GM18511 (cell line): ENCODE data around the gene EEFSEC.

Source experiments
- ATAC-seq: cut with Tn5 transposase; IDR thresholded peaks from one replicate; pipeline ENCODE4 v1.9.1; 2021; ENCODE audit warnings: mild to moderate bottlenecking, moderate library complexity; ENCODE audit not compliant: unreplicated experiment

Gene EEFSEC

DNA sequence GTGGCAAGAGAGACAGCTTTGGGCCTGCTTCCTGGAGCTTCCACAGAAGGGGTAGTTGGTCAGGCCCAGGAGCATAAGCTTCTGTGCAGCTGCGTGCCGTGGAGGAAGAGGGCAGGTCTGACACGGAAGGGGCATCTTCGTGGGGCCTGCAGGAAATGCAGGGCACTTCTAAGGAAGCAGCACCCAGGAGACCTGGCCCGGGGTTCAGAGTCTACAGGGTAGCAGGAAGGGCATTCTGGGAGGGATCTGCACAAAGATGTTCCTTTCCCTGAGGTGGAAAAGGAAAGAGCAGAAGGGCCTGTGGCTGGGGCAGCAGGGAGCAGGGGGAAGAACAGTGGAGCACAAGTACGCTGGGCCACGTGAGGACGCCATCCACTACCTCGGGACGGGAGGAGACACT is 228.3 kb downstream of the EEFSEC start:
- no peak for ATAC-seq

DNA sequence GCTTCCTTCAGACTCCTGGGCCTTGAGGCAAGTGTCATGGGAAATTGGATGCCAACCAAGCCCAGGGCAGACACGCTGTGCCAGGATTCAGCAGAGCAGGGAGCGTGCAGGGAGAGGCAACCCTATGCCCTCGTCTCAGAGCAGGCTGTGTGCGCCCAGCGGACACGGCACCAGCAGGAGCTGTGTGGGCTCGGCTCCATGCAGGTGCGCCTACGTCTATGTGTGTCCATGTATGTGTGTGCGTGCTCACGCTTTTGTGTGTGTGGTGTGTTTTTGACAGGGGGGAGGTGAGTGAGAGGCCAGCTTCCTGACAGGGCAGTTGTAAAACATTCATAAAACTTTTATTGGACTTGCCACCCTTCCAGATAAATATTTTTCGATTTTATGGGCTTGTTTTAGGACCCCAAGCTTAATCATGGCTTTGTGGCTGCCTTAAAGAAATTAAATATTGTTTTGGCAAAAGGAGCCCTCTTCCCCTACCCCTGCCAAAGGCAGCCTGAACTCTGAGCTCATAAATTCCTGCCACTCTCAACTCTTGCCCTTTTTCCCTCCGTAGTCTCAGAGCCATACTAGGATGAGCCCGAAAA is 229.0 kb downstream of the EEFSEC start:
- ATAC-seq, result no peak

DNA sequence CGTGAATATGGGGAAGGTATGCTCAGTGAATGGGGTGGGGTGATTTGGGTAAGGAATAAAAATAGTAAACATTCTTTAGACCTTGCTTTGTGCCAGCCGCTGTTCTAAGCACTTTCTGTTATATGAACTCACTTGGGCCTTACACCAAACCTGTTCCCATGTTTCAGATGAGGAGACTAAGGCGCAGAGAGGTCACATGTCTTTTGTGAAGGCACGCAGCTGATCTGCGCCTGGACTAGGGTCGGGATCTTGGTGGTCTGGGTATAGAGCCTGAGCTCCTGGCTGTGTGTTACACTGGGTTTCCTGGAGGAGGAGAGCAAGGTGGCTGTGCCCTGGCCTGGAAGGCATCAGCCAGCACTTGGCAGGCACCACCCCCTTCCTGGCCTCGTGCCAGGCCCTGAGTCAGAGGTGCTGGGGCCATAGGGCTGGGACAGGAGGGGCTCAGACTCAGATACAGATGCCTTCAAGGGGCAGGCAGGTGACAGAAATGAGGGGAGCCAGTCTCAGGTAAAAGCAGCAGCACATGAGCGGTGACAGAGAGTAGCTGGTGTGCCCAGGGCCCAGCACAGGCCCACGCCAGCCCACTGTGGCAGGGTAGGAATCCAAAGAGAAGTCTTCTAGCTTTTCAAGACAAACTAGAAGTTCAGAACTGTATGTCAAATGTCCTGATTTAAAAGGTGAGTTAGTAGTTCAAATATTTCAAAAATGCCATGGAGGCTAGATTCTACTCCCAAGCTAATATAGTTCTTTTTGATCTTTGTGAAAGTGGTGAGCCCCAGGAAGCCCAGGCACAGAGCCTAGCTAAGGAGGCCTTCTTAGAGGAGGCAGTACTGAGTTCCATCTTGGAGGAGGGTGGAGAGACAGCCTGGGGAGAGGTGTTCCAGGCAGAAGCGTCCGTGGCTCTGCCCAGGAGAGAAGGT is 230.3 kb downstream of the EEFSEC start:
- no peak for ATAC-seq

DNA sequence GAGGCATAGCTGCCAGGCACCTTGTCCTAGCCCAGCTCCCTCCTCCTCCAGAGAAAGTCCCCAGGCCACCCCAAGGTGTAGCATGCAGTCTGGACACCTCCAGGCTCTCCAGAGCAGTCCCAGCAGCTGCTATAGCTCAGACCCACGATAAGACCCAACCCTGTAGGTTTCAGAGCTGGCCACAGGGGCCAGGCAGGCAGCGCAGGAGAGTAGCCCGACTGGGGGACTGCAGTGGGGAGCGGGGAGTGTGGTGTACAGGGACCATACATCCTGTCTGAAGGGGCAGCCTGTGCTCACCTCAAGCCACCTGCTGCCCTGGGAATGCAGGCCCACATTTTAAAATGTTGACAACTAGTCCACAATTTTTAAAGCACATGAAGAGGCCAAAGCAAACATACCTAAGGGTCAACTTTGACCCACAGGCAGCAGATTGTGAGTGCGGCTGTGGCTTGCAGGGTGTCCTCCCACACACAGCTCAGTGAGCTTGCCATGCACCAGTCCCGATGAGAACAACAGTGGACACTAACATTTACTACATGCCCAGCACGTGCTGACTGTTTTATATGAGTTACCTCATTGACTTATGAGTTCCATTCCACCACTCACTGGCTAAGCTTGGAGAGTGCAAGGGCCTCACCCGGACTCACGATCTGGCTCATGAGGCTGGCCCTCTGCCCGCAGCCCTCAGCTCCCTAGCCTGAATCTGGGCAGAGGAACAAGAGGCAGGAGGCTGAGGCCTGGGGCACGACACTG is 232.0 kb downstream of the EEFSEC start:
- ATAC-seq, result no peak

DNA sequence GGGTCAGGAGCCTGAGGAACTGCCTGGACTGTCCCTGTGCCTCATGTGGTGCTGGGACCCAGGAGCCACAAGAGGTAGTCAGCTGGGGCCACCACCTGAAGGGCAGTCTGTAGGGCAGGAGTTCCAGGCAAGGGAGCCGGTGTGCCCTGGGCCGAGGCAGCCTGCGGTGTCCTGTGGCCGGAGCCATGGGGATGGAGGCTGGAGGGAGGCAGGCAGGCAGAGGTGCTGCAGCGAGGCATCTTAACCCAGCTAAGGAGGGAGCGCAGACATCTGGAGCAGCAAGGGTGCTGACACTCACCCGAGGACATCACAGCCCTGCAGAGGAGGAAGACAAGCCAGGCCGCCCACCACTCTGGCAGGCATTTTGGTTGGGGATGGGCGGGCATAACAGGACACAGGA is 235.7 kb downstream of the EEFSEC start:
- no peak for ATAC-seq

DNA sequence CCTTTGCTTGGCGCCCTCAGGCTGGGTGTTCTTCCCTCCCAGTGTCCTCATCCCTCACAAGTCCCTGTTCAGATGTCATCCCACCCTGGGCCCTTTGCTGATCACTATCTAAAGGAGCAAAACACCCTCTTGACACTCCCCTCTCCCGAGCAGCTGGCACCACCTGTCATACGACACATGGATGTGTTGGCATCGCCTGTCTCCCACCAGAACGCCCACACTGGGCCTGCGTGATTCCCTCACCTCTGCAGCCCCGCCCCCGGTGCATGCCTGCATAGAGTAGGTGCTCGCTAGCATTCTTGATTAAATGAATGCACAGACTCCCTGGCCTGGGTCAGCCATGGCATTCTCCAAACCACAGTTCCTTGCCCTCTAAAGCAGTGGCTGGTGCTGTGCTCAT is 237.6 kb downstream of the EEFSEC start:
- no peak for ATAC-seq

DNA sequence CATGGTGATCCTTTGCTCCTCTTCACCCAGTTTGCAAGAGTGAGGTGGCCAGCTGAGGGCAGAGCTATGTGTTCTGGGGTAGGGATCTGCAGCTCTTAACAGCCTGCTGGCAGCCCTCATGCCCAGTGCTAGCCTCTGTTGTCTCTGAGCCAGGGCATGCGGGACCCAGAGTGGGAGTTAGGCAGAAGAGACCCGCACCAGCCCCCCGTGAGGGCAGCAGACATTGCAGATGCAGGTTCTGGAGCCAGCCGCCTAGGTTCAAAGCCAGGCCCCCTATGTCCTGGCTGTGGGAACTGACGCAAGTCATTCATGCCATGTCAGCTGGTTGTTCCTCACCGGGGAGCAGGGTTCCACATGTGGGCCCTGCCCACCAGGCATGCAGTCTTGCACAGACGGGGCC is 238.7 kb downstream of the EEFSEC start:
- no peak for ATAC-seq

DNA sequence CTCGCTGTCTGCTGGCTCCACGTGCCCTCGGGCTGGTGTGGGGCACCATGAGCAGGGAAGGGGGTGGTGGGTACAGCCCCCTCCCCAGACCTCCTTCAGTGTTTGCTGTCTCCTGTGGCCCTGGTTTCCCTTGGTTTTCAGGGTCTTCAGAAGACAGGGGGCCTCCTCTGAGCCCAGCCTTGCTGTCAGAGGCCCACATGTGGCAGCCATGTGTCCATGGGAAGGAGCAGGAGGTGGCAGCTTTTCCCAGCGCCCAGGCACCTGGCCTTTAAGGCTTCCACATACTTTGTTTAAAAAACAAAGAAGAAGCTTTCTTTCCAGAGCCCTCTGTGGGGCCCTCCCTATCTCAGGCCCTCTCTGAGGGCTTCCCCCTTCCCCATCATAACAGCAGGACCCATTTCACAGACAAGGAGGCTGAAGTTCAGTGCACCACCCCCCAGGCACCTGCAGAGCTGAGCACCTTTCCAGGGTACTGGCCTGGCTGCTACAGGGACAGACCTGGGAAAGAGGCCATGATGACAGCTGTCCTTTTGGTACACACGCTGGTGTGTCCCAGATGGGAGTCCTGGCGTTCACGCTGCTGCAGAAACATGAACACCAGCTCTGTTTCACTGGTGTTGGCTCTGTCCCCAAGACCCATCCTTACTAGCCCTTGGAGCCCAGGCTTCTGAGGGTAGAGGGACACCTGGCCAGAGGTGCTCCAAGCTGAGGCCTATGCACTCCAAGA is 239.7 kb downstream of the EEFSEC start:
- no peak for ATAC-seq

DNA sequence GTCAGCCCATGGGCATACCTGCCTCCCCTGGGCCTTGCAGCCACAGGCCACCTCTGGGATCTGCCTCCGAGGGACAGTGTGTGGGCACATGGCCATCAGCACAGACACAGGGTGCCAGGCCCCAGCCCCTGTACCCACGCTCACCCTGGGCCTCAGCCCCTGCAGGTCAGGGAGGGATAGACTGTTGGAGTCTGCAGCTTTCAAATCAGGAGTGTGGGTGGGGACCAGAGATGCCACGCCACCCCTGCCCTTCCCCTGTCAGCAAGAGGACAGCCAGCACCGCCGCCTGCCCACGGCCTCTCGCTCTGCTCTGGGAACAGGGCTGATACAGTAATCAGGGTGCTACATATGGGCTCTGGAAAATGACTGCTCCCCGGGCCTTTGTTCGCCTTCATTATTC is 240.8 kb downstream of the EEFSEC start:
- no peak for ATAC-seq

DNA sequence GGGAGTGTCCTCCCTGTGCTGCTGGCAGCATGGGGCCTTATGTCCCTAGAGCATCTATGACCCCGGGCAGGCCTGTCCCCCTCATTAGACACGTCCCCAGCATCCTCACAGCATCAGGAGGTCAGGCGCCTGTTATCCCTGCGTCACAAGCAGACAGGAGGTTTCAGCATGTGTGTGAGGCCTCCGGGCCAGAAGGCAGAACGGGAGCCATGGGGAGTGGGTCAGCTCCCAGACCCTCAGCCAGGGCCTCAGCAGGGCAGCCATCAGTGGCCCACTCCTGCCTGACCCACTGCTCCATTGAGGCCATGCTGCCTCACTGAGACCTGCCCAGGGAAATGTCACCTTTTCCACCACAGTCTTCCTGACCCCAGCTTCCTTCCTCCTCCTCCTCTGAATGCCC is 241.8 kb downstream of the EEFSEC start:
- no peak for ATAC-seq

DNA sequence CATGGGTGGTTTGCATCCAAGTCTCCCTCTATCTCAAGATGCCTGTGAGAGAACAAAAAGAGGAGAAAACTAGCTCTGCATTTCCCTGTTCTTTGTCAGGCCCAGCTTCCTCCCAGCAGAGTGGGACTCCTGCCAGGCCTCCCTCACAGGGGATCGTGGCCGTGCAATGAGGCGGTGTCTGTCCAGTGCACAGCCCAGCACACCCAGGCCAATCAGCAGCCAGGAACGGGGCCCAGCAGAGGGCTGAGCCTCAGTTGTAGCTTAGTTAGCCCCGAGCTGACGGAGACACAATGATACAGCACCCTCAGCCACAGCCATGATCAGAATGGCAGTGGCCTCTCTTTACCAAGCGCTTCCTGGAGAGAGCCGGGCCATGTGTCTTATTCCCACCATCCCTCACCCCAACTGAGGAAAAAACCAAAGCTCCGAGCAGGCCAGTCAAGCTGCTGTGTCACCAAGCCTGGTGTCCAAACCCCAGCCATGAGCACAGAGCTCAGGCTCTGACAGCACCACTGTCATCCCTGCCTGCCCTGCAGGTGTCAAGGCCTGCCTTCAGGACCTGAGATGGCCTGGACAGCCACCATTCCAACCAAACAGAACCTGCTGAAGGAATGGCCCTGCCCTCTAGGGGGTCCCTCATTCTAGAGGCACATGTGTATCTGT is 242.3 kb downstream of the EEFSEC start:
- no peak for ATAC-seq

DNA sequence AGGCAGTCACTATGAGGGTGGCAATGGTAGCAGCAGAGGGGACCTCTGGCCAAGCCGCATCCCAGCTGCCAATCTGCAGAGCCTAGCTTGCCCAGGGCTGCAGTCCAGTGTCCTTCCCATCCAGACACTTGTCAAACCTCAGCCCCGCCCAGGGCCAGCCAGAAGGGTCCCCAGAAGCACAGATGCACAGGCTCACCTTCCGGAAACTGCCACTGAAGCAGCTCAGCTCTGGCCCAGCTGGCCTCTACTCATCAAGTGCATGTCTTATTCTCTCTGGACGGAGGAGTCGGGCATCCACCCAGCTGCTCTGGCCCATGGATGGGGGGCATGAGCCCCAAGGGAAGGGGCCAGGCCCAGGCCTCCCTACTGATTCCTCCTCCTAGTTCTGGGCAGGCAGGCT is 244.2 kb downstream of the EEFSEC start:
- no peak for ATAC-seq

DNA sequence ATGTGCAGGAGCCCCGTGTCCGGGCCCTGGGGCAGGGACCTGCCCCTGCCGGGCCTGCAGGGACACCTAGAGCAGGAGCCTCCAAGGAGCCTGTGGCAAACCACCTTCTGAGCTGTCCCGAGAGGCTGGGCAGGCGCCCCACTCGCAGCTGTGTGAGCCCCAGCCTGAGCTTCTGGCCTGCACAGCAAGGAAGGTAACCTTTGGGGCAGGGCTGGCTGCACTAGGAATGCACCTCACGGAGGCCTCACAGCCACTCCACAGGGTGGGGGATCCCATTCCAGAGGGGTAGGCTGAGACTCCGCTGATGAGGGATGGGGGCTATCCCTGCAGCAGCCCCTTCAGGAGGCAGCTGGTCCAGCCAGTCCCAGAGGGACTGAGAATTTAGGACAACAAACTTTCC is 245.3 kb downstream of the EEFSEC start:
- ATAC-seq, result no peak

DNA sequence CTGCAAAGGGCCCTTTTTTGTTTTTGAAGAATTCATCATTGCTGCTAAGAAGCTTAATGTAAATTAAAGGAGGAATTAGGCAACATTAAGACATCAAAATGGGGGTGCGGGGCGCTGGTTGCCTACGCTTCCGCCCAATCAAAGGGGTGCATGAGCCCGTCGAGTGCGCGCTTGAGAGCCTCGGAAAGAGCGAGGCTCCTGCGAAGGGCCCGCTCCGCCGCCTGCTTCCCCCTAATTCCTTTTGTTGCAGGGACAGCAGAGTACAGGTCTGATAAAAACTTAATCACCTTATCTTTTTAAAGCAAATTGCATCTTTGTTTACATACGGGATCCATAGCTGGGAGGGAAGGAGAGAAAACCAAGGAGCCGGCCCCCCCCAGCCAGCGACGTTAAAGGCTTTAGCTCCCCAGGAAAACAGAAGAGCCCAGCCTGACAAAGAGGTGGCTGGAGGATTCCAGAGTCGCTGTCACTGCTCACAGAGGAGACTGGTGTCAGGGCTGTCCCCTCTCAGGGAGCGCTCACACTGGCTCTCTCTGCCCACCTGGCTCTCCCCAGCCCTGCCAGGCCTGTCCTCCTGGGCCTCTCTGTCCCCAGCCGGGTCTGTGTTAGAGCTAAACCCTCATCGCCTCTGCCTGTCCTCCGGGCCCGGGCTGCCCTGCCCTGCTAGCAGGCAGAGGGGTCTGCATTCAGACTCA is 246.1 kb downstream of the EEFSEC start:
- ATAC-seq, result no peak

DNA sequence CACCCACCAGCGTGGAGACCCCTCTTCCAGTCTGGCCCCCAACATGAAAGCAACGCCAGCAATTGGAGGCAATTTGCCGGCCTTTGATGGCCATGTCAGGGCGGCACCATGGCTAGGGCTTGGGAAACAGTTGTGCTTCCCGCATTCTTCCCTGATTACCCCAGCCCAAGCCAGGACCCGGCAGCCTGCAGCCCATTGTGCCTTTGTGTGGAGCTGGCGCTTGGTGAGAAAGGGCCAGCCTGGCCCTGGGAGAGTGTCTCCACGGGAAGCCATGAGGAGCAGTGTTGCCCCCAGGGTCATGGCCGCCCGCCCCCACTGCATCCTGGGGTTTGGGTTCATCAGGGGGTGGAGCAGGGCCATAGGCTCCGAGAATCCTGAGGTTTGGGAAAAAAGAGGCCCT is 247.4 kb downstream of the EEFSEC start:
- no peak for ATAC-seq

DNA sequence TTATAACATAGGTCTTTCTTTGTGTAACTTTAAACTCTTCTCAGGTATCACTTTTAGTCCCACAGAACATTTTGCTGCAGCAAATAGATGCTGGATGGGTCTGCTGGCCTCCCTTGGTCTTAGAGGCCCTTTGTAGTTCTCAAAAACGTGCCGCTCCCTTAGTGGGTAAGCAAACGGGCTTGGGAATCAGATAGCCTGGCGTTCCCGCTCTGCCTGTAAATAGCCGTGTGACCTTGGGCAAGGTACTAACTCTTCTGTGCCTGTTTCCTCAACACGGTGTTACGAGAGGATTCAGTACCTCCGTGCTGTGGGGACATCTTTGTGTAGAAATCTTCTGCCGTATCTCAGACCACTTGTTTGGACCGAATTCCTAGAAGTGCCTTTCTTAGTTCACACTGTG is 249.0 kb downstream of the EEFSEC start:
- no peak for ATAC-seq

DNA sequence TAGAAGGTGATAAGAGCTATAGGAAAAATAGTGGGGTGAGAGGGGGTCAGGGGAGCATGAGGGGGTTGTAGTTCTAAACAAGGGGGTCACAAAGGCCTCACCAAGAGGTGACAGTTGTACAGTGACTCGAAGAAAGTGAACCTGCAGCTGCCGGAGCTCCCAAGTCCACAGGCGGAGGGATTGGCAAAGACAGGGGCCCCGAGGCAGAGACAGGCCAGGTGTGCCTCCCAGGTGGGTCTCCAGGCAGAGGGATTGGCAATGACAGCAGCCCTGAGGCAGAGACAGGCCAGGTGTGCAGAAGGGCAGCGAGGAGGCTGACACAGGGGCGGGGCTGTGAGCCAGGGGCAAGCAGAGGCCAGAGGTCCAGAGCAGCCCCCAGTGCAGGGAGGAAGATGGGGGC is 249.7 kb downstream of the EEFSEC start:
- no peak for ATAC-seq

DNA sequence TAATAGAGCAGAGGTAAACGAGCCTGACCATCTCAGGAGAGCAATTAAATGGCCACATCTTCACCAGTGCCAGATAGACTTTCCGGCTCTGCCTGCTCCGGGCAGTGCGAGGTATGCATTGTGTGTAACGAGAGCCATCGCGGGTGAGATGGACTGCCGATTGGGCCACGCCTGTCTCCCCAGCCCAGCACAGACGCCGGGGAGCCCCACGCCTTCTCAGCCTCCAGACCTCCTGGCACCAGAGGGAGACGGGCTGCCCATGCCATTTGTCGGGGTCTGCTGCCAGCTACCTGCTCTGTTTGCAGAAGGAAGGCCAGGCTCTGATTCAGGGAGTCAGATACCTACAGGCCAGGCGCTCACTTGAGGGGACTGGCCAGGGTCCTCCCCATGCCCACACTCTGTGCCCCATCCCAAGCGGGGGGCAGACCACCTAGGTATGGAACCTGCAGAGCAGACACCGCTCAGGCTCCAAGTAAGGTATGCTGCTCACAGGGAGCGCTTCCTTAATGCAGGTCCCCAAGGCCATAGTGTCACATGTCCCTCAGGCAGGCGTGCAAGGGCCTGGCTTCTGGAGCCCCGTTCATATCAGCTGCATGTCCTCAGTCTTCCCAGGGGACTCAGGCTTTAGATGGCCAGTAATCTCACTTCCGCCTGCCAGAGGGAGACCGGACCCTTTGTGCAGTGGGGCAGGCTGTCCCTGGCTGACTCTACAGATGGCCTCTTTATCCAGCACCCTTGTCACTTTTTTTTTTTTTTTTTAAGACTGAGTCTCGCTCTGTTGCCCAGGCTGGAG is 251.2 kb downstream of the EEFSEC start:
- ATAC-seq, result no peak

DNA sequence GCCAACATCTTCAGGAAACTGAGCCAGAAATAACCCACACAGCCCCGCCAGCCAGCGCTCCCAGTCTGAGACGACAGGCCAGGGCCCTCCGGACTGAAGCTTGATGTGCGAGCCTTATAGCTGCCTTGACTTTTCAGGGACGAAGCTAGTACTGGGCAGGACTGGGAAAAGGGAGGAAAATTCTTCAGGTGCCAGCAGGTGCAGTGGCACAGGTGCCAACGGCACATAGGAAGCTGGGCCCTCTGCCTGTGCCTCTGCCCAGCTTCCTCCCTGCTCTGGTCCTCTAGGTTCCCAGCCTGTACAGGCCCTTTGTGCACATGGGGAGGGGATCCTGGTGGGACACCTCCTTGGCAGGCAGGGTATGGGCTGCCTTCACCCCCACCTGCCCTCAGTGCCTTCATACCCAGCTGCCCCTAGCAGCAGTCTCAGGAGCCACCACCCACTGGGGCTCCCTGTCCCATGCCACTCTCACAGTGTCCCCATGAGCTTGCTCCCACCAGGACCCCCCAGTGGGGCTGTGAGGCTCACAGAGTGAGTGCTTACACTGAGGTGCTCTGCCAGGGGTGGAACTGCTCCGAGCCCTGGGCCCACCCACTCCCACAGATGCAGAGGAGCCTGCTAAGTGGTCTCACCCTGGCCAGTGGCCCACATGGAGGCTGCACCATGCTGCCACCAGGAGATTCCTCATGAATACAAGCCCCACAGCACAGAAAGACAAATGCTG is 252.4 kb downstream of the EEFSEC start:
- ATAC-seq, result no peak
